Aorta (tissue), 5 donors: ENCODE data around the gene FBXO31. TPM values are rescaled to one million over a fixed set of nuclear protein-coding genes. Genes with fewer than 3 reads are reported as not detected.

Experiments
- ATAC-seq: fragments of 200-7000 bp; cut with Tn5 transposase; one replicate; pipeline ENCODE4 v1.9.1; 2022; ENCODE audit warnings: moderate library complexity; ENCODE audit not compliant: low FRiP score
- DNase-seq, 2 donors: peaks; one replicate each; pipeline ENCODE4 v3.0.0-alpha.2; 2020
- H3K27ac ChIP-seq, 2 donors: one replicate each; pipeline ENCODE4 v1.5.1; 2013; ENCODE audit warnings: low read length in 2 of 2, mild to moderate bottlenecking in 2 of 2, moderate library complexity in 2 of 2, control low read depth in 1 of 2, inconsistent platforms in 1 of 2, low read depth in 1 of 2
- H3K27me3 ChIP-seq, 2 donors: one replicate each; pipeline ENCODE4 v1.6.1; 2013; ENCODE audit warnings: control low read depth in 1 of 2, low read length in 1 of 2, mild to moderate bottlenecking in 1 of 2, moderate library complexity in 1 of 2; ENCODE audit not compliant: insufficient read depth in 2 of 2, control insufficient read depth in 1 of 2
- H3K36me3 ChIP-seq, 2 donors: one replicate each; pipeline ENCODE4 v1.6.1; 2013; ENCODE audit warnings: control low read depth in 1 of 2, low read length in 1 of 2, mild to moderate bottlenecking in 1 of 2; ENCODE audit not compliant: insufficient read depth in 2 of 2, control insufficient read depth in 1 of 2
- H3K4me1 ChIP-seq, 2 donors: one replicate each; pipeline ENCODE4 v1.6.1; 2013; ENCODE audit warnings: low read length in 2 of 2, control low read depth in 1 of 2, mild to moderate bottlenecking in 1 of 2, moderate library complexity in 1 of 2; ENCODE audit not compliant: insufficient read depth in 2 of 2, control insufficient read depth in 1 of 2
- H3K4me3 ChIP-seq, 2 donors: one replicate each; pipeline ENCODE4 v1.5.1; 2013; ENCODE audit warnings: low read length in 2 of 2, control low read depth in 1 of 2, mild to moderate bottlenecking in 1 of 2
- H3K9me3 ChIP-seq: one replicate; pipeline ENCODE4 v1.6.1; 2013; ENCODE audit warnings: mild to moderate bottlenecking, low read length; ENCODE audit not compliant: control insufficient read depth
- whole genome bisulfite sequencing, 2 donors: extraction: QIAGEN DNeasy Blood & Tissue Kit; methylation state at CpG; one replicate each; pipeline ENCODE4 v1.1.7; 2013; 5-methylcytosine and 5-hydroxymethylcytosine counted together
- intact Hi-C, 2 donors: fragments of 100-400 bp; cut with DNase I; formaldehyde crosslinking; loops; one replicate each; pipeline versions ENCODE4 v1.14.2 to v1.15.0; 2022
- polyA plus RNA-seq, 2 donors: library from polyadenylated mRNA; stranded (reverse); fragments of 200-250 nt; gene quantifications; one replicate each; pipeline ENCODE4 v1.2.3, GENCODE V29; 2013
- total RNA-seq, 2 donors: library from RNA; stranded (reverse); fragmentation: NEBNext Ultra II Directional; extraction: Animal tissue kit (Norgen Biotek cat#: 25700); gene quantifications; one replicate each; pipeline ENCODE4 v1.2.1, GENCODE V29; 2021
- donor health status: healthy with polysubstance abuse.
- donor health status: Bipolar disorder and iron deficiency.
- donor health status: DM: no; HTN: no; CAD: no.
- donor health status: DM: no; HTN: no; CAD: no.
- donor health status: DM: yes; HTN: yes; CAD: no.

Gene FBXO31
- total and polyA plus RNA-seq, 4 donors: 6.0 to 57.9 (median 41.1) TPM

DNA sequence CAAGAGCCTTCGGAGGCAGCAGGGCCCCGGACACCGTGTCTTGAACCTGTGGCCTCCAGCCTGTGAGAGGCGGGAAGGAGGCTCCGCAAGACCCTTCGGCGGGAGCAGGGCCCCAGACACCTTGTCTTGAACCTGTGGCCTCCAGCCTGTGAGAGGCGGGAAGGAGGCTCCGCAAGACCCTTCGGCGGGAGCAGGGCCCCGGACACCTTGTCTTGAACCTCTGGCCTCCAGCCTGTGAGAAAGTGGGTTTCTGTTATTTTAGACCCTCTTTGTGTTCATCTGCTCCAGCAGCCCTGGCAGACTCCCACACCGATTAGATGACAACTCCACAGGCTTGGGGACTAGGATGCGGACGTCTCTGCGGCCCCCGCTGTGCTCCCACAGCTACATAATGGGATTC is 30.0 kb downstream of the FBXO31 start:
- 89 to 91% methylated on average over 17 of the region's 17 CpGs for WGBS, 2 donors
- ATAC-seq (no peak), DNase-seq (no peak)
- peaks cover 0 to 2% of the 10 kb centered on the region in 2 donors for H3K36me3 ChIP-seq
- H3K27ac ChIP-seq: no peak overlapping the region
- no peak overlapping the region for H3K4me3 ChIP-seq
- H3K9me3 ChIP-seq: no peaks in the 10 kb centered on the region
- intact Hi-C loops: no loop called here
- H3K4me1 ChIP-seq: no peaks in the 10 kb centered on the region
- no peaks in the 10 kb centered on the region for H3K27me3 ChIP-seq

DNA sequence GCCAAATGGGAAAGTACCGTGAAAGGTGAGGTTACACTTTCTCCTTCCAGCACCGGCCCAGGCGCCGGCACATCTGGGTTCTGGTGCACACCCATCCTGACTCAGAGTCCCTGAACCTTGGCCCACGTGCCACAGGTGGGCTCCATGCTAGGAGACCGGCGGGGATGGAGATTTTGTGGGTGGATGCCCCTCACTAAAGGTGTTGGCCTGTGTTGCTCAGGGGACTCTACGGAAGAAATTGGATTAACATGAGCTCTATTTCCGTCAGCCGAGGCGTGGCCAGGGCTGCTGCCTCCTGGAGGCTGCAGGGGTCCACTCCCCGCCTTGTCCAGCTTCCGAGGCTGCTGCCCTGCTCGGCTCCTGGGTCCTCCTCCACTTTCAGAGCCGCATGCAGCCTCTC is 30.8 kb downstream of the FBXO31 start:
- Histone ChIP-seq H3K9me3 (no peaks in the 10 kb centered on the region), H3K27ac (no peak overlapping the region), H3K36me3 (no peaks in the 10 kb centered on the region), H3K27me3 (no peaks in the 10 kb centered on the region), H3K4me1 (no peaks in the 10 kb centered on the region), H3K4me3 (no peak overlapping the region)
- DNase-seq (no peak), ATAC-seq (no peak)
- intact Hi-C loops: no loop called here
- WGBS, 2 donors: 93 to 94% methylated on average over 15 of the region's 15 CpGs

DNA sequence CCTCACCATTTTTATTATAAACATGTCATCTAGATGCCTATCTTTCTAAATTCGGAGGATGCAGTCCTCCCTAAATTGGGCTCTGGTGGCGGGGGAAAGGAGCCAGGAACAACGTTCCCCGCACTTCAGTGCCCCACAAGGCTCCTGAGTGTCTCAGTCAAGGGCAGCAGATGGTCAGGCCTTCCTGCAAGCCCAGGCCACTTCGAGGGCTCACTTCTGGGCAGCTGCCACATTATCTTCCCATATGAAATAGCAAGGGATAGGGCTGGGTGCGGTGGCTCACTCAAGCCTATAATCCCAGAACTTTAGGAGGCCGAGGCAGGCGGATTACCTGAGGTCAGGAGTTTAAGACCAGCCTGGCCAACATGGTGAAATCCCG is 32.3 kb downstream of the FBXO31 start:
- Histone ChIP-seq H3K27ac (no peak overlapping the region), H3K9me3 (no peaks in the 10 kb centered on the region), H3K4me3 (no peak overlapping the region), H3K36me3 (peaks cover 0 to 1% of the 10 kb centered on the region in 2 donors), H3K4me1 (no peaks in the 10 kb centered on the region), H3K27me3 (no peaks in the 10 kb centered on the region)
- ATAC-seq: no peak
- 59 to 61% methylated on average over 9 of the region's 9 CpGs for WGBS, 2 donors
- DNase-seq: no peak
- intact Hi-C loops: no loop called here

DNA sequence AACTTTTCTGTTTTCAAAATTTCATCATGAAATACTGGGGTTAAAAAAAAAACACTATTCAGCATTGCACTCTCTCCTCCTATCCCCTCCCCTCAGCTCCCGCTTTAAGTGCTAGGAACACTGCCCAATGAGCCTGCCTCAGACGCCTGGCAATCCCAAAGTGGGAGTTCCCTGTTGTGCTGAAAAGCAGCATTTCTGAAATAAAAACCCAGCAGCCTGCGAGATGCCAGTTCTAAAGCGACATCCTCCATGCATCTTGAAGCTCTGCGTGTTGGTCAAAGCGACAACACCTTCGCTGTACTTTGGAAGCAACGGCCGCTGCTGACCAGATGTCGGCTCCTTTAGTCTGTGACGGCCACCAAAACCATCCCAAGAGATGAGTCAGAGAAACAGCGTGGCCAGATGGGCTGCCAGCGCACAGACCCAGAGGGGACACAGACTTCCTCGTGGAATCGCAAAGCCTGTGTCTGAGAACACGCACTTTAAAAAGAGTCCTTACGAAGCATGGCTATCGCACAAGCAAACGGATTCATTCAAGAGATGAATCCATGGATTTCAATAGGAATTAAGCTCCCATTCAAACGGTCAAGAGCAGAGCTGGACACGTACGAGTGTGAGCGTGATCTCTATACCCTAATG is 32.8 kb downstream of the FBXO31 start:
- DNase-seq: no peak
- no peaks in the 10 kb centered on the region for H3K4me1 ChIP-seq
- ATAC-seq: no peak
- H3K4me3 ChIP-seq: no peak overlapping the region
- H3K27me3 ChIP-seq: no peaks in the 10 kb centered on the region
- H3K9me3 ChIP-seq: no peaks in the 10 kb centered on the region
- intact Hi-C loops: no loop called here
- WGBS, 2 donors: 26 to 41% methylated on average over 23 of the region's 23 CpGs
- H3K27ac ChIP-seq: no peak overlapping the region
- H3K36me3 ChIP-seq: peaks cover 0 to 1% of the 10 kb centered on the region in 2 donors

DNA sequence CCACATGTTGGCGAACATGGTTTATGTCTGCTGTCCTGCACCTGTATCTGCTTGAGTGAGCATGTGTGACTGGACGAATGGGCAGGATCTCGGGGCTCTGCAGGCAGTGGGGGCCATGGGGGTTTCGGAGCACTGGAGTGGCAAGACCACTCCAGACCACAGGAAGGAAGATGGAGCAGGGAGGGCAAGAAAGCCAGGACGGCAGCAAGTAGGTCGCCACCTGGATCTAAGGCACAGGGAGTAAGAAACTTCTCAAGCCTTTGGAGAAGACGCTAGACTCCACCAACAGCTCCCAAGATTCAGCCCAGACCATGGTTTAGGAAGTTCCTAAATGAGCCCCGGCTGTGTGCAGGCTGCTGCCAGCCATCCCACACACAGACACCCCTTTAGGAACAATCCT is 33.5 kb downstream of the FBXO31 start:
- peaks cover 0 to 1% of the 10 kb centered on the region in 2 donors for H3K36me3 ChIP-seq
- no peaks in the 10 kb centered on the region for H3K4me1 ChIP-seq
- ATAC-seq (no peak), DNase-seq (no peak)
- WGBS, 2 donors: 84 to 90% methylated on average over 8 of the region's 8 CpGs
- no peak overlapping the region for H3K27ac ChIP-seq
- no peak overlapping the region for H3K4me3 ChIP-seq
- intact Hi-C loops: no loop called here
- no peaks in the 10 kb centered on the region for H3K27me3 ChIP-seq
- H3K9me3 ChIP-seq: no peaks in the 10 kb centered on the region

DNA sequence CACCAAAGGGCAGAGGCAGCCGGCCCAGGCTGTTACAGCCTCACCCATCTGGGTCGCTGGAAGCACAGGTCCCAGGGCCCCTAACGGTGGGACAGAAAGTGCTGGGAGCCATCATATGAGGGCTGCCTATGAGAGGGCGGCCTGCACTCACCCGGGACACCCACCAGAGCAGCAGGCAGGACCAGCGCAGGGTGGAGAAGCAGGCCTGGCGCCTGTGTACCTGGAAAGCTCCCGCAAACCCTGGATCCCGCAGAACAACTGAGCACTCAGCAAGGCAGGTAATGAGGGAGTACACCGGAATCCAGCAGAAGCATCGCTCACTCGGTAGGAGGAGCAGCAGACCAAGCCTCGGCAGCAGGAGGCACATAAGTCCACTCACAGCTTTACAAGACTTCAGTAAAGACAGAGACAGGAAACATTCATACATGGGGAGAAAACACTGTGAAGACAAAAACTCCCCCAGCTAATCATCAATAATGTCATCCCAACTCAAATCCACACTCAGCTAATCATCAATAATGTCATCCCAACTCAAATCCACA is 34.9 kb downstream of the FBXO31 start:
- Histone ChIP-seq H3K4me3 (no peak overlapping the region), H3K27me3 (no peaks in the 10 kb centered on the region), H3K36me3 (peaks cover 0 to 1% of the 10 kb centered on the region in 2 donors), H3K9me3 (no peaks in the 10 kb centered on the region), H3K4me1 (no peaks in the 10 kb centered on the region), H3K27ac (no peak overlapping the region)
- DNase-seq: no peak
- intact Hi-C loops: no loop called here
- no peak for ATAC-seq
- 93% methylated on average over 13 of the region's 13 CpGs for WGBS, 2 donors

DNA sequence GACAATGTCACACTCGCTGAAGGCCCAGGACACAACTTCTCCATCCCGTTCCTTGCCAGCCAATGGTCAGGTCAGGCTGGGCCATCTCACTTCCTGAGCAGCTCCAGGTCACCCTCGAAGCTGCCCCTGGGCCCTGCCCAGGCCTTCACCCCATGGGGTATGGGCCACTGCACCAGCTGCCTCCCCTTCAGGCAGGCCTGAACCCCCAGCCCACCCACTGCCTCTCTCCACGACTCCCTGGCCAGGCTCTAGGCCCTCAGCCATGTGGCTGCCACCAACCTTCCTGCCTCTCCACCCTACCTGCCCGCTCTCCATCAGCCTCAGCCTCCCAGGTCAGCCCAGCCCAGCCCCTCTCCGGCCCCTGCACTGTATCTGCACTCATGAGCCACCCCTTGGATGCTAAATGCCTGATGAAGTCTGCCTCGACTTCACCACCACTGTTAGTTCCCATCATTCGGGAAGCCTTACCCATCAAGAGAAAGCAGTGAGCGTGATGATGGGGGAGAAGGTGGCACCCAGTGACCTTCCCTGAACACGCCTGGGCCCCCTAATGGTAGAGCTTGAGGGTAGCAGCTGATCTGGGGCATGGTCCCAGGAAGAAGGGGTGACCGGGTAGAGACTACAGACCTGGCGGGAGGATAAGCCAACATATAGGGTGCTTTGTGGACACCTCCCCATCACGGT is 35.5 kb downstream of the FBXO31 start:
- intact Hi-C loops: no loop called here
- no peak for DNase-seq
- Histone ChIP-seq H3K4me3 (no peak overlapping the region), H3K9me3 (no peaks in the 10 kb centered on the region), H3K4me1 (no peaks in the 10 kb centered on the region), H3K27me3 (no peaks in the 10 kb centered on the region), H3K27ac (no peak overlapping the region), H3K36me3 (peaks cover 0 to 1% of the 10 kb centered on the region in 2 donors)
- WGBS, 2 donors: 95% methylated on average over 13 of the region's 13 CpGs
- ATAC-seq: no peak

DNA sequence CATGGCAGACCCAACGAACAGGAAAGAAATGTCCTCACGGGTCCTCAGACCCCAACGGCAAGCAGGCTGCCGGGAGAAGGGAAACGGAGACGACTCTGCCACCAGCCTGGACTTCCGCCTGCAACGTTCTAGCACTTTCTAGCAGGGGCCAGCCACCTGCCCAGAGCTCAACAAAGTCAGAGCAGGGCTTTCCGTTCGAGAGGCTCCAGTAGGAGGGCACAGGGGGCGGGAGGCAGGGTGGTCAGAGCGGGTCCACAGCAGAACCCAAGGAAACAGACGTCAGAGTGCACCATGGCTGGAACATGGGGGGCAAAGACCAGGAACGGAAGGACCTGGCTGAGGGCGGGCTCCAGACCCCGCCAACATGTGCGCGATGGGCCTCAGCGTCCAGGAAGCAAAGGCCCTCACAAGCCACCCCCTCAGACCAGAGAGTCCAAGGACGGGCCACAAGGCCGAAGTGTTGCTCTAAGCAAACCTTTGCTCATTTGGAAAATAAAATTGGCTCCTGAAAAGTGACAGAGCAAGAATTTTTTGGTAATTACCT is 37.0 kb downstream of the FBXO31 start:
- no peaks in the 10 kb centered on the region for H3K4me1 ChIP-seq
- intact Hi-C loops: no loop called here
- peaks cover 0 to 4% of the 10 kb centered on the region in 2 donors for H3K36me3 ChIP-seq
- no peaks in the 10 kb centered on the region for H3K9me3 ChIP-seq
- no peak overlapping the region for H3K4me3 ChIP-seq
- WGBS, 2 donors: 93% methylated on average over 21 of the region's 21 CpGs
- H3K27ac ChIP-seq: no peak overlapping the region
- no peak for ATAC-seq
- no peak for DNase-seq
- H3K27me3 ChIP-seq: no peaks in the 10 kb centered on the region
